HG03196 (cell line): ENCODE results near the gene SPRY2.
"Not testable (repeated sequence)": the region's sequence is repeated elsewhere in the genome, so short reads cannot be mapped to it uniquely, and the experiment has no call there.

Experiments
- ATAC-seq: cut with Tn5 transposase; IDR thresholded peaks from one replicate; pipeline ENCODE4 v1.9.1; 2021; ENCODE audit not compliant: unreplicated experiment

The SPRY2 gene

GRCh38 chr13:80355496-80356094, 14.7 kb upstream of the SPRY2 start:
- ATAC-seq, result not testable (repeated sequence)

DNA sequence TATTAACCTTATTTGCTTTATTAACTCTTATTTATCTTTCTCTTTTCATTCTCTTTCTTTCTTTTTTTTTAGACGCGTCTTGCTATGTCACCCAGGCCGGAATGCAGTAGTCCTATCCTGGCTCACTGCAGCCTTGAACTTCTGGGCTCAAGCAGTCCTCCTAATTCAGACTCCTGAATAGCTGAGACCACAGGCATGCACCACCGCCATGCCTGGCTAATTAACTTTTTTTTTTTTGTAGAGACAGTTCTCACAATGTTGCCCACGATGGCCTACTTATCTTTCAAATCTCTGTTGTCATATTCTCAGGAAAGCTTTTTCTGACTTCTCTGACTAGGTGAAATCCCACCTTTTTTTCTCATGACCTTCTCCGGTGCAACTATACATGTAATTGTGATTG, 7.8 kb upstream of the SPRY2 start:
- no peak for ATAC-seq

DNA sequence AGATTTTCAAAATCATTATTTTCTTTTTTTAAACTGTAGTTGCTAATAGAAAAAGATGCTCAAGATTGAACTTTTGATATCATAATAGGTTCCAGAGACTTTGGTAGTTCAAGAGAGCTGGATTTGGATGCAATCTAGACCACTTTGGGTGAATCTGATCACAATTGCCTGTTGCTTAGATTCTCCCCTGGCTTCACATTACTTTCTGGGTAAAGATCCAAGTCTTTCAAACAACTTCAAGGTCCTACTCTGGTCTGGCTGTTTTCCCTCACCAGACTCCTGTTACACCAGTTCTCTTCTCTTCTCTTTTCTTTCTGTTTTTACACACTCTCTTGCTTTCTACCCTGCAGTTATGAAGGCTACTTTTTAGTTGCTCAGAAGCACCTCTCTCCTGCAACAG, 7.4 kb upstream of the SPRY2 start:
- ATAC-seq, result no peak

GRCh38 chr13:80345771-80346510, 5.0 kb upstream of the SPRY2 start:
- no peak for ATAC-seq

DNA sequence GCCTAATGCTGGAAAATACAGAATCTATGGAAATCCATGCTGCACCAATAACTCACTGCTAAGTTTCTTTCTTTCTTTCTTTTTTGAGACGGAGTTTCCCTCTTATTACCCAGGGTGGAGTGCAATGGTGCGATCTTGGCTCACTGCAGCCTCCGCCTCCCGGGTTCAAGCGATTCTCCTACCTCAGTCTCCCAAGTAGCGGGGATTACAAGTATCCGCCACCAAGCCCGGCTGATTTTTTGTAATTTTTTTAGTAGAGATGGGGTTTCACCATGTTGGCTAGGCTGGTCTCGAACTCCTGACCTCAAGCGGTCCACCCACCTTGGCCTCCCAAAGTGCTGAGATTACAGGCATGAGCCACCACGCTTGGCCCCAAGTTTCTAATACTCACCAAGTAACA, 3.1 kb upstream of the SPRY2 start:
- ATAC-seq, result not testable (repeated sequence)

GRCh38 chr13:80342471-80343371, 1.8 kb upstream of the SPRY2 start:
- peak; percentile 50 for ATAC-seq

- ATAC-seq, result no peak
Measured at GRCh38 chr13:80341756-80342370, 937 bp upstream of the SPRY2 start.

GRCh38 chr13:80340651-80341100, 250 bp downstream of the SPRY2 start:
- ATAC-seq, result peak; percentile 21

DNA sequence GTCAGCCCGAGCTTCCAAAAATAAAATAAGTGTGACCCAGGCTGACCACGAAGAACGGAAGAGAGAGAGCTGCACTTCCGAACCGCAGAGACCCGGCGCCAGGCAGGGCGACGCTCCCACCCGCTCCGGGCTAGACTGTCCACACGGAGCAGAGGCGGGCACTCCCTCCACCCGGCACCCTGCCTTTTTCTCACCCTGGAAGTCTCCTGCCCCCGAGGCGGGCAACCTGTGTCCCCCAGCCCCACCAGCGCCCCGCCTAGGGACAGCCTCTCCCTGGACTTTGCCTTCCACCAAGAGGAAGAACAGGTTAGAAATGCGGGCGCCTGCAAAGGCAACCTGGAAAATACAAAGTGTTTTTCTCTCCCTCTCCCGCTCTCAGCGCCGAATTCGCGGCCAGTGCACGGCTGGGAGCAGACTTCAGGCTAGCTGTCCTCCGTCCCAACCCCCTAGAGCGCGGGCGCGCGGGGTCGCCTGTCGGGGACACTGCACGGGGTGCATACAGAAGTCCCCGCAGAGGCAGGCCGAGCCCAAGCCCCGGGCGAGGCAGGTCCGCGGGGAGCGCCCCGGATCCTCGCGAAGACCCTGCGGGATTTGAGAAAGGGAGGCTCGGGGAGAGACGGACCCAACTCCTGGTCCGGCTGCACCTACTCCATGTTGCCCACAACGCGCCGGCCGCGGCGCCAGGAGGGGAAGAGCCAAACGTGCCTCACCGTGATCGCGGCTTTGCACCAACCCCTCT, 845 bp downstream of the SPRY2 start:
- ATAC-seq, result peak; percentile 23

DNA sequence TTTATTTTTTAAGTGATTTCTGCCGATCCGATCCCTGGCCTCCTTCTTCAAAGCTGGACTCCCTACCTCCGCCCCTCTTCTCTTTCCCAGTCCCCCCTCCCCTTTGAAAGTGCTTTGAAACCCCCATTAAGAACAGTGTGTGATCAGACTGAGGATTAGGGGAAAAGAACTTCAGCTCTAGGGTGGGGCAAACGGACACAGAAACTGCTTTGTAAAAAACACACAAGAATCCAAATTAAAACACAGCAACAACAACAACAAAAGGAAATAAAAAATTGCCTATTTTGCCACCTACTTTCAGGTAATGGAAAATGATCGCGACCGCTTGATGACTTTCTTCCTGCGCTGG, 1.4 kb downstream of the SPRY2 start:
- ATAC-seq, result no peak

GRCh38 chr13:80338781-80339562, 2.0 kb downstream of the SPRY2 start:
- no peak for ATAC-seq

DNA sequence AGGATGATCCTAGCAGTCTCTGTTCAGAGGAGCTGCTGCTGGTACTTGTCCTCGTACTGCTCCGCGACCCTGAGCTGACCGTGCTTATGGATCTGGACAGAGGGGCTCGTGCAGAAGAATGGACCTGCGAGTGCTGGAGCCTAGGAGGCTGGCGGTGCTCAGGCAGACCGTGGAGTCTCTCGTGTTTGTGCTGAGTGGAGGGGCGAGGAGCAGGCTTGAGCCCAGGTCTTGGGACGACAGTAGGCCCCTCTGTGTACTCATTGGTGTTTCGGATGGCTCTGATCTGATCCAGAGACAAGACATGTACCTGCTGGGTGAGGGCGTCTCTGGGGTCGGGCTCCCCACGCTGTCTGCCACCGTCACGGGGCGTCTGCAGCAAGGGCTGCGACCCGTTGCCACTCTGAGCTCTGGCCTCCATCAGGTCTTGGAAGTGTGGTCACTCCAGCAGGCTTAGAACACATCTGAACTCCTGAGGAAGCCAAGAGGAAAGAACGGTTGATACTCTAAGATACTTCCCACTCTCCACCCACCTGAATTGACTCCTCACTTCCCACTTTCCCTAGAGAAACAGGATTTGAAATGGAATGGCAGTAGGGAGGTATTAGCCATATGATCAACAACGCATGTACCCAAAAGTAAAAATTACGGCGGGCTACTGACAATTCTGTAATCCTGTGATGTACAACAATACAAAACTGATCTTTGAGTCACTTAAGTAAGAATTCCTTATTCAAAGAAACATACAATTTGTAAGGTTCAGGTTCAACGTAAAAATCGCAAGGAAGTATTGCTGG, 3.4 kb downstream of the SPRY2 start:
- no peak for ATAC-seq

DNA sequence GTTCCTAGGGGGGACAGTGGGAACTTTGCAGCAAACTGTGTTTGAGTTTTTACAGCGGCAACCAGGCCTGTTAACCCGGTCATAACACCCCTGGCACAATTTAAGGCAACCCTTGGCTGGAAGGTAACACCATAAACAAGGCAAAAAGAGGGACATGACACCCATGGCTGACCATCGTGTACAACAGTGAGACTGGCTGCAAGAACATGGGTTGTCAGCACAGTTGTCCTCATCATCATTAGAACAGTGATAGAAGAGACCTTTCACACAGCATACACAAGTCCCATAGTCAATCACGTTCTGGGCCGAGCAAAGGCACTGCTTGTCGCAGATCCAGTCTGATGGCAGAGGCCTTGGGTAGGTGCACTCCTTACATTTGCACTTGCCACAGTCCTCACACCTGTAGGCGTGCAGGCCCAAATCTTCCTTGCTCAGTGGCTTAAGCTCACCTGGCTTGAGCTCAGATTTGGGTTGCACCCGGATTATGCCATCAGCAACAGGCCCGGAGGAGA, 4.1 kb downstream of the SPRY2 start:
- ATAC-seq, result no peak

DNA sequence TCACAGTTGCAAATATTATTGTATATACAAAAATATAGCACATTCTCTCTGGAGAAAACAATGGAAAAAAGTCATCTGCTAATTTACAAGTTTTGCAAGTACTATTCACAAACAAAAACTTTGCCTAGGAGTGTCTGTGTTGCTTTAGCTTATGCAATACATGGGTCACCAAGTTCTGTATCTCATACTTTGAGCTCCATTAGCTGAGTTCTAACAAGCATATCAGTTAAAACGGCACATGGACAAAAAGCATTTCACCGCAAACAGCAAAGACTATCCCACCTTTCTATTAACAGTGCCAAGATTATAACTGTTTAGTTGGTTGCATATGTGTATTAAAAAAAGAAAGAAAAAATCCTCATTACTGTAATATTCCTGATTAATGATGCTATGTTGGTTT, 4.6 kb downstream of the SPRY2 start:
- no peak for ATAC-seq

DNA sequence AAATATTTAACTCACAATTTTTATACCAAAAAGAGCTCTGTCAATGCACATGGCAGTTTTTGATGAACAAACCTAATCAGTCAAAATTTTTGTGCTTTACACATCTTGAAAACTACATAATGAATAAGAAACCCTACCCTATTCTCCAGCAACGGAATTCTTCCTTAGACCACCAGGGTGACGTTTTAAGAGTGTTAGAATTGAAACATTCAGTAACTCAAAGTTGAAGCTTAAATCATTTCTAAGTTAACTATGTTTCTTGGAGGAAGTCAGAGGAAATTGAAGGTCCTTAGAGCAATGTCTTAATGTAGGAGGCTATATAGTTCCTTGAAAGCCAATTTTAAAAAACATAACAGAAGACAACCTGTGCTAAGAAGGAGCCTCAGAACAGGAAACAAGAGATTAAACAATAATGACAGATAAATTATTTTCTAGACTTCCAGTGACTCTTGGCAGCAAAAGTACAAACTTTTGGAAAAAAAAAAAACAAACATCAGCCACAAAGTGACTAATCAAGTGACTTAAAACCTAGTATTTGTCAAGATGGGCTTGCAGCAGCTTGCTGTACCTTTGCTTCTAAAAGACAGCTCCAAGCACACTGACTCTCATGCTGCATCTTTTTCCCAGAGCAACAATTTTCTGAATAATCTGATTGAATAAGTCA, 6.2 kb downstream of the SPRY2 start:
- ATAC-seq, result no peak

DNA sequence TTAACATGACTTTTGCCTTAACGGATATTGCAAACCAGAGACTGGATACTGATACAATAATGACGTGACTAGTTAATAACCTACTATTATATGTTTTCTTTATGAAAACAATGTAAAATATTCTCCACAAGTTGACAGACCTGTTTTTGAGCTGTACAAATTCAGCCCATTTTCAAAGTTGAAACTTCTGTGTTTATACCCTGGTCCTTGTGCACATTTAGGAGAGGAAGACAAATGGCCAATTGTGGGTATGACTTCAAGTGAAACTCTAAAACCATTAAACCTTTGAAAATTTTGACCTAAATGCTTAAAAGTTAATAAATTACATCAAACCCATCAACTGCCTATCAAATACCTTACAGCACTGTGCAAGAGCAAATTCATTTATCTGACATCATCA, 8.9 kb downstream of the SPRY2 start:
- ATAC-seq, result no peak

DNA sequence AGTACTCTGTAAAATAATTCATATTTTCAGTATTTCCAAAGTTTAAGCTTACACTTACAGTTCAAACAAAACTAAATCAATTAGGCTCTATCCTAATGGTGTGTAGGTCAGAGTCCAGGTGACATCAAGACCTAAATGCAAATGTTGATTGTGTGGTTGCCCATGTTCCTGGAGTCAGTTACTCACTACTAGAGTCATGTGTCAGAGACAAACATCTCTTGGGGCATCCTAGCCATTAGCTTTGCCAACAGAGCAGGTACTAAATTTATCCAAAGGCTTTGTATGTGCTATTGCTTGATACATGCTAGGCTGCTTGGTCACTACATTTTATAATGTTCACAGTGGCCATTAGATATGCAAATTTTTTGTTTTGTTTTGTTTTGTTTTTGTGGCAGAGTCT, 11.7 kb downstream of the SPRY2 start:
- ATAC-seq, result no peak

DNA sequence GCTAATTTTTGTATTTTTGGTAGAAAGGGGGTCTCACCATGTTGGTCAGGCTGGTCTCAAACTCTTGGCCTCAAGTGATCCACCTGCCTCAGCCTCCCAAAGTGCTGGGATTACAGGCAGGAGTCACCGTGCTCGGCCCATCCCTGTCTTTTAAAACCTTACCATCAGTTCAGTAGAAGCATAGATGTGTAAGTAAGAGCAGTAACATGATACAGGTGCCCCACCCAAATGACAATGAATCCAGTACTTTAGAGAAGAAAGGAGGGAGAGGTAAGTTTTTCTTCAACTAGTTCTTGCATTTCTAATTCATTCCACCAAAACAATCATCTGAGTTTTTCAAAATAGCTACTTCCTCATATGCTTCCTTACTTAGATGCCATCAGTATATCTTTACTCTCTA, 21.9 kb downstream of the SPRY2 start:
- no peak for ATAC-seq
